Stomach (tissue), 4 donors: ENCODE data around the gene FGF14.

Experiments used
- EP300 ChIP-seq: sonication (generic); formaldehyde crosslinking; IDR thresholded peaks from one replicate; pipeline ENCODE4 v1.6.1; 2017; ENCODE audit warnings: antibody characterized with exemption
- POLR2A ChIP-seq, 4 donors: fragments of 450-650 bp; IDR thresholded peaks; one replicate each; pipeline ENCODE4 v1.6.1; 2016; ENCODE audit warnings: antibody characterized with exemption in 4 of 4, control low read depth in 2 of 4, mild to moderate bottlenecking in 1 of 4, moderate library complexity in 1 of 4
- POLR2AphosphoS5 ChIP-seq, 3 donors: sonication (generic); formaldehyde crosslinking; IDR thresholded peaks; one replicate each; pipeline ENCODE4 v1.6.1; 2016; ENCODE audit warnings: antibody characterized with exemption in 3 of 3
- TF ChIP-seq, protein P1 (sequence below), 7 experiments: fragments of 450-650 bp in 4 of 7; fragments of 200-600 bp in 3 of 7; sonication (generic) in 3 of 7; IDR thresholded peaks; one replicate each; pipeline ENCODE4 v1.5.1; 2016 to 2019; ENCODE audit warnings: antibody characterized with exemption in 7 of 7, control low read depth in 2 of 7, mild to moderate bottlenecking in 1 of 7

DNA sequence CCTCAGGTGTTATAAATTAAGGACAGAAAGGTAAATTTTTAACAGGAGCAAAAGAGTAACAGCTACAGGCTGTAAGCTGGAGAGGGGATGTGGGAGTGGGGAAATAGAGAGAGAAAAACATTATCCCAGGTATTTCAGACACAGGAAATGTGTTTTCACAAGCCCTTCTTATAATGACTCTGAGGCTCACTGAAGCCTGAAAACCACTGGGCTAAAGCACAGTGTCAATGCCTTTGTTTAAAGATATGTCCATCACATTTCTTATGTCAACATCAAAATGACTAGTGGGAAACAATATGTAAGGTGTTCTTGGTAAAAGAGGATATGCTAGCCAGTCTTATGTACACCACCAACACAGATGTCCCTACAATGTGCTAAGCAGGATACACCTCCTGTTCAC lies 365.9 kb downstream of the FGF14 start:
- TF ChIP-seq, protein P1, sequence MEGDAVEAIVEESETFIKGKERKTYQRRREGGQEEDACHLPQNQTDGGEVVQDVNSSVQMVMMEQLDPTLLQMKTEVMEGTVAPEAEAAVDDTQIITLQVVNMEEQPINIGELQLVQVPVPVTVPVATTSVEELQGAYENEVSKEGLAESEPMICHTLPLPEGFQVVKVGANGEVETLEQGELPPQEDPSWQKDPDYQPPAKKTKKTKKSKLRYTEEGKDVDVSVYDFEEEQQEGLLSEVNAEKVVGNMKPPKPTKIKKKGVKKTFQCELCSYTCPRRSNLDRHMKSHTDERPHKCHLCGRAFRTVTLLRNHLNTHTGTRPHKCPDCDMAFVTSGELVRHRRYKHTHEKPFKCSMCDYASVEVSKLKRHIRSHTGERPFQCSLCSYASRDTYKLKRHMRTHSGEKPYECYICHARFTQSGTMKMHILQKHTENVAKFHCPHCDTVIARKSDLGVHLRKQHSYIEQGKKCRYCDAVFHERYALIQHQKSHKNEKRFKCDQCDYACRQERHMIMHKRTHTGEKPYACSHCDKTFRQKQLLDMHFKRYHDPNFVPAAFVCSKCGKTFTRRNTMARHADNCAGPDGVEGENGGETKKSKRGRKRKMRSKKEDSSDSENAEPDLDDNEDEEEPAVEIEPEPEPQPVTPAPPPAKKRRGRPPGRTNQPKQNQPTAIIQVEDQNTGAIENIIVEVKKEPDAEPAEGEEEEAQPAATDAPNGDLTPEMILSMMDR (IDR thresholded peaks at IDR 0.05): no peak
- TF ChIP-seq POLR2AphosphoS5 (IDR thresholded peaks at IDR 0.05): no peak
- TF ChIP-seq POLR2A (IDR thresholded peaks at IDR 0.05): no peak
- TF ChIP-seq EP300: no peak
